Measurements from ENCODE around the gene SCIN. TPM values are rescaled to one million over a fixed set of nuclear protein-coding genes. Genes with fewer than 3 reads are reported as not detected.

The SCIN gene
- total RNA-seq, 1 donor from 2014 or later: 0.13 TPM

DNA sequence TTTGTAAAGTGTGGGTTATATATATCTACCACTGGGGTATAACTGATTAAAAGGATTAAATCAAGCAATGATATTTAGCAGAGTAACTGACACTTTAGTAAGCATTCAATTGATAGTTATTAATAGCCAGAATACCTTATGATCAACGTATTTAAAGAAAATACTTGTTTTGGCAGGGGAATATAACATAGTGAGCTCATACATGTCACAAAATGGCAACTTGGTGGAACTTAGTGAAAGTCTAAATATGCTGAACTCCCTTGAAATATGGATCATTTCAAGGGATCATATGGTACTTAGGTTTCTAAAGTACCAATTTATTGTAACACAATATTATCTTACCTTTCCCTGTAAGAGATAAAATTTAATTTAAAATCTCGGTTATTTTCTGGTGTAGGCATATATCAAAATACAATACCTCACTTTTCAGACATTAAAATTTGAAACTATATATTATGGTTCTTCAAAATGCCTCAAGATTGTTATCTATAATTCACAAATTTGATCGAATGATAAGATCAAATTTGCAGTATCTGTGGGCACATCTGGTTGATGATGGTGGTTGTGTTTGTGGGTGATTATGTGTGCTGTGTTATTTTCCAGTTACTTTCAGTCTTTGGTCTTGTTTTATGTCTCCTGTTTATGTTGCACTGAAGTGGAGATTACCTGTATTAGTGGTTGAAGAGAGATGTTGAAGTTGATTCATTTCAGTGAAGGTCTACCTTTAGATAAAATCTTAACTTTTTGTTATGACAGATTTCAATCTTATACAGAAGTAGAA, 122.1 kb downstream of the SCIN start:
- intact Hi-C loops (cut with DNase I): no loop called here
- ATAC-seq (ENCODE audit: poor library complexity): no peak
- DNase-seq: no peak

DNA sequence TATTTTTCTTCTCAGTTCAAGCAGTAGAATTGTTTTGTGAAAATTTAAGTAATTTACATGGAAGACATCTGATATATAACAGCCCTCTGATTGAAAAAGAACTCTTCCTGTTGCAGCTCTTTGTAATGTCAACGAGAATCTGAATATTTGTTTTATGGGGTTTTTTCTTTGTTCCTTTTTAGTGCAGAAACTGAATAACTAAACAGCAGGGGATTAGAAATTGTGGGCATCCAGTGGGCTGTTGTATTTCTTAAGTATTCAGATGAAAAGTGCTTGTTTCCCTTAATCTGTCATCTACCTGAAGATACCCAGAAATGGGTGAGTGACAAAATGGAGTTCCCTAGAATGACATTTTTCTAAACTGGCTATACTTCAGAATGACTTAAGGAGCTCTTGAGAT, 124.3 kb downstream of the SCIN start:
- ATAC-seq (ENCODE audit: poor library complexity): no peak
- no peak for DNase-seq
- intact Hi-C loops (cut with DNase I): no loop called here

DNA sequence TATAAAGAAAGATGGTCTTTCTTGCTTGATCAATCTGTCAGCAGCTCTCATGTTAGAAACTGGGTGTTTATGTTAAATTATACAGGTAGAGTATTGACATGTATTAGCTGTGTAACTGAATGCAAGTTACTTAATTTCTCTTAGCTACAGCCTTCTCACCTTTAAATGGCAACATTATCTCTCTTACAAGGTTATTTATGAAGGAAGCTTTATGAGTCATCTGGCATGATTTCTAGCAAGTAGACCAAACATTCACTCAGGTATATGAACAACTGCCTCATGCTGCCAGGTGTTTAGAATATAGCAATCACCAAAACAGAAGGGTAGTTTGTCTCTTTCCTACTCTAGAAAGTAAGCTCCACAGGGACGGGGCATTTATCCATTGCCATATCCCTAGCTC, 125.4 kb downstream of the SCIN start:
- ATAC-seq (ENCODE audit: poor library complexity) (no peak), DNase-seq (no peak)
- intact Hi-C loops (cut with DNase I): no loop called here

GRCh38 chr7:12699299-12699698, 128.8 kb downstream of the SCIN start:
- intact Hi-C loops (cut with DNase I): no loop called here
- ATAC-seq (ENCODE audit: poor library complexity) (no peak), DNase-seq (no peak)

GRCh38 chr7:12701433-12701832, 130.9 kb downstream of the SCIN start:
- intact Hi-C loops (cut with DNase I): no loop called here
- DNase-seq (no peak), ATAC-seq (ENCODE audit: poor library complexity) (no peak)

GRCh38 chr7:12703881-12704280, 133.4 kb downstream of the SCIN start:
- peak; percentile 46 for ATAC-seq (ENCODE audit: poor library complexity)
- DNase-seq: no peak
- intact Hi-C loops (cut with DNase I): no loop called here

GRCh38 chr7:12705878-12706277, 135.4 kb downstream of the SCIN start:
- no peak for DNase-seq
- no peak for ATAC-seq (ENCODE audit: poor library complexity)
- intact Hi-C loops (cut with DNase I): no loop called here

DNA sequence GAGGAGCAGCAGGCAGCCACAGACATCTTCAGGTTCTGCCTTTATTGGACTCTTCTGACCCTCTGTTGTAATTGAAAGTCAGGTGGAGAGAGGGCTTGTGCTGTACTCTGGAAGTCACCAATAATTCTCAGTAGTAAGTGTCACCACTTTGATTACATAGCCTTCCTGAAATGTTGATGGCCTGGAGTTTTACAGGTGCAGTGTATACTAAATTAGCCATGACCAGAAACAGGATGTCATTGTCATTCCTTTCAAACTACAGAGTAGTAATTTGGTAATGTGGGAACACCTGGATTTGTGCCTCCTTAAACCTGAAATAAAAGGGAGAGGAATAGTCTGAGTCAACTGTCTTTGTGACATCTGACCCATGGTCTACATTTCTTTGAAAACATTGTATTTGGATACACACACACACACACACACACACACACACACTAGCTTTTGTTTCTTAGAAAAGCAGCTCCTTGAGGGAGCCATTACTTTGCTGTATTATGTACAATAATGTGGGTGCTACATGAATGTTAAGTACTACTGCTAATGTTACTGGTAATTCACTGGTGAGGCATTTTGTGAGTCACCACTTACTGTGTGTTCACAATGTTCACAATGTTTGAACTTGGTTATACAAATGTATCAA, 136.5 kb downstream of the SCIN start:
- intact Hi-C loops (cut with DNase I): no loop called here
- ATAC-seq (ENCODE audit: poor library complexity) (no peak), DNase-seq (no peak)

DNA sequence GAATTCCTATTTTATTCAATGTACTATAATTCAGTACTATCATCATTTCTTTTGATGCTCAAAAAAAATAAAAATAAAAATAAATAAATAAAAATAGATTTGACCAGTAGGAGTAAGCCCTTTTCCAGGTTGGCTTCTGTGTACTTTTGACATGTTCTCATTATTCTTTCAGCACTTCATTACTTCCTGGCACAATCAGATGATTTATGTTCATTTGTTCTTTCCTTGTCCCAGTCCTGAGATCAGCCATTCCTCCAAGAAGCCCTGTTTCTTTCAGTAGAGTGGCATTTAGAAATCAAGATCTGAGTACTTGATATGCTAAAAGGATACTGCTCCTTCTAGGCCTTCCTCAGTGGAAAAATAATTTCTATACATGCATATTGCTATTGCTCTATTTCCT, 137.8 kb downstream of the SCIN start:
- intact Hi-C loops (cut with DNase I): no loop called here
- DNase-seq (no peak), ATAC-seq (ENCODE audit: poor library complexity) (no peak)

Other genes with a start within 250 kb of the SCIN start
- not detected for gene VWDE, start 166.9 kb upstream of the SCIN start, total RNA-seq
- gene ARL4A, start 116.9 kb downstream of the SCIN start, total RNA-seq: 10.9 TPM

Measured in Right ventricle myocardium superior (tissue), 1 donor.